NT2/D1 (cell line): ENCODE results near the gene MYOF.

ENCODE experiments used
- SUZ12 ChIP-seq: IDR thresholded peaks from 2 replicates; pipeline ENCODE4 v1.6.1; 2011; ENCODE audit not compliant: insufficient read length, insufficient read depth; ENCODE audit errors: extremely low read depth
- YY1 ChIP-seq: IDR thresholded peaks from 2 replicates; pipeline ENCODE4 v1.6.1; 2011; ENCODE audit not compliant: insufficient read length, insufficient read depth

DNA sequence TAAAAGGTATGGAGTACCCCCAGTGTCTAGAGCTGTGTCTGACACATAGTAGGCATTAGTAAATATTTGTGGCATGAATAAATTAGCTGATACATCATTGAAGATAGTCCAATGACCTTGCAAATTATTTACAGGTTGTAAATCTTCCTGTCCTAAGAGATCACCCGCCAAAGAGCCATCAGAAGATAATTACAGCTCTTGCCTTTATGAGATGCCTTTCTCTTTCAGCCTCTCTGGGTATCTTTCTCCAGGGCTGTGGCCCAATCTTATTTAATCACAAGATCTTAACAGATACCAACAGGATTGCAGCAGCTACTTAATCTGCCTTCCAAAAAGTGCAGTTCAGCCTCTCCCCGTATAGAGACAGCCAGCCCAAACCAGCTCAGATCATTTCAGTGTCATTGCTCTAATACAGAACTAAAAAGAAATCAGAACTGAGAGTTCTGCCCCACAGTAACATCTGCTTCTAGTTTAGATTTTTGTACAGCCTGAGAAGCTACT lies 41.5 kb downstream of the MYOF start:
- no peak for TF ChIP-seq SUZ12
- no peak for TF ChIP-seq YY1
